HuH-7 (cell line): Measurements from ENCODE around the gene SRSF4.
A peak's percentile ranks its signal among the peaks of the same experiment; 100 is the strongest.
"Not testable (repeated sequence)": the region's sequence is repeated elsewhere in the genome, so short reads cannot be mapped to it uniquely, and the experiment has no call there.

Source experiments
- DNase-seq: peaks from one replicate; pipeline ENCODE4 v3.0.0; 2011; ENCODE audit warnings: low spot score

The SRSF4 gene

GRCh38 chr1:29124366-29125236 is 57.1 kb downstream of the SRSF4 start:
- peak; percentile 90 for DNase-seq

GRCh38 chr1:29123887-29124365 is 57.8 kb downstream of the SRSF4 start, which contains the start of gene TMEM200B:
TMEM200B (minus strand) TSS chr1:29123903; CDS start chr1:29121828, 2,075 bp downstream.
- DNase-seq, result peak; percentile 62

- DNase-seq, result peak; percentile 55
Measured at GRCh38 chr1:29123053-29123886, 58.4 kb downstream of the SRSF4 start.

GRCh38 chr1:29122682-29123052 is 59.0 kb downstream of the SRSF4 start:
- DNase-seq, result no peak

DNA sequence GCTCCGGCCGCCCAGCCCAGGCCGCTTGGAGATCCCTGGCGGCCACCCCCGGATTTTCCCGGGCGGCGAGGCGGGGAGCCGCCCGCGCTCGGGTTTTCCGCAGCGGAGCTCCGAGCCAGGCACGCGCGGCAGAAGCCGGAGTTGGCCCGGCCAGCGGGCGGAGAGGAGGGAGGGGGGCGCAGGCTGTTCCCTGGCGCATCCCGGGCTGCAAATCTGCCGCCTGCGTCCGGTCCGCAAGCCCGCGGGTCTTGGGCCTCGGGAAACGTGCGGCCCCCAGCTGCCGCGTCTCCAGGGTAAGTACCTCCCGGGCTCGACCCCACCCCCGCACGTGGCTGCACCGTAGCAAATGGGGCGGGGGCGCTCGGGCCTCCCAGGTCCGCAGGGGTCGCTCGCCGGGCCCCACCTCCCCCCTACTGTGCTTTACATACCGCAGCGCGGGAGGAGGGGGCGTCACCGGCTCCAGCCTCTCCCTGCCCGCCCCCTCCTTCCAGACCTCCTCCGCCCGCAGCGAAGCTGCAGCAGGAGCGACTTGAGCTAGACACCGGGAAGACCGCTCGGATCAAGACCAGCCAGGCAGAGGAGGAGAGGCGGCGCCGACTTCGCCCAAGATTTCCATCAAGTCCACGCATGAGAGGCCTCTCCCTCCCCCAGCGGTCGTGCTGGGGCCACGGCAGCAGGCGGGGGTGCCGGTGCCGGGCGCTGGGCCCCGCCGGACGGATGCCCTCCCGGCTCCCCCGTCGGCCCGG is 59.6 kb downstream of the SRSF4 start:
- no peak for DNase-seq

- DNase-seq, result no peak
Measured at GRCh38 chr1:29121516-29121935, 60.2 kb downstream of the SRSF4 start.

GRCh38 chr1:29120947-29121485 is 60.7 kb downstream of the SRSF4 start:
- DNase-seq, result peak; percentile 74

DNA sequence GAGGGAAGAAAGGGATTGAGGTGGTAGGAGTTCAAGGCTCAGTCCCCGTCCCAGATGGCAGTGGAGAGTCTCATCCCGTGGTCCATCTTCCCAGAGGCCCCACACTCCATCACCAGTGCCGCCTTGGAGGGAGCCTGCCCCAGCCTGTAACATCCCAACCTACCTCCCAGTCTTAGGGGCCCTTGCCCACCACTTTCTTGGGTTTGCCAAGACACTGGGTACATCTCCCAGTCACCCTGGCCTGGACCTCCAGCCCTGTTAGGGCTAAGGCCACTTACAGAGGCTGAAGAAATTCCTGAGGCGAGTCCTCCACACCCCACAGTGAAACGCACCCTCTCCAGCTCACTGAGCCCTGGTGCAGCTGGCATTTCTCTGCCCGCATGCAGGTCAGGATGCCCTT is 61.3 kb downstream of the SRSF4 start:
- no peak for DNase-seq

DNA sequence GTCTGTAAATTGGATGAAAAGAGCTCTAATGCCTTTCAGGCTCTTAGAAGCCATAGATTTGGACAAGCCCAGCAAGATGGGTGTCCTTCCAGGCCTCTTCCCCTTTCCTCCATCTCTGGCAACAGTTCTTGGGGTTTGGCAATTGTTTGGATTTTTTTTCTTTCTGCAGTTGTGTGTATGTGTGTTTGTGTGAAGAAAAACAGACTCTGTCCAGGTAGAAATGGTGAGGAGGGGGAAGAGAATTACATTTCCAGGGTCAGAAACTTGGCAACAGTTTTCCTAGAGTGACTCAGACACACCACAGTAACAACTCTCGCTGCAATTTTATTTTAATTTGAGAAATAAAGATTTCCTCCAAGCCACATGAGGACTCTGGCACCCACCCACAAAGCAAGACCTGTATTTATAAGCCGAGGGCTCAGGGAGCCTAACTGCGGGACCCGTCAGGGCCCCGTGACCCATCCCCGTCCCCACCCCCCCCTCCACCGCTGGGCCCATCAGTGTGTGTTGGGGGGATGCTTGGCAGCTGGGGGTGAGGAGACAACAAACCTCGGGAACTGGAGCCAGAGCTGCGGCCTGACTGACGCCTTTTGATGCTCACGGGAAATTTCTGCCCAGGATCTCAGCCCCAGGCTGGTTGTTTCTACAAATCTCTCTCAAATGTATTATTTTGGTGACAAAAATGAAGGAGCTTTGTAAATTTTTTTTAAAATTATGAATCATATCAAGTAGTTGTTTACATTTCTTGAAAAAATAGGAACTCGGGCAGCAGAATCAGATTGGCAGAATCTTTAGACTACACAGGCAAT is 62.4 kb downstream of the SRSF4 start:
- no peak for DNase-seq

- peak; percentile 72 for DNase-seq
Measured at GRCh38 chr1:29117381-29117780, 64.3 kb downstream of the SRSF4 start.

- no peak for DNase-seq
Measured at GRCh38 chr1:29114654-29115053, 67.0 kb downstream of the SRSF4 start.

DNA sequence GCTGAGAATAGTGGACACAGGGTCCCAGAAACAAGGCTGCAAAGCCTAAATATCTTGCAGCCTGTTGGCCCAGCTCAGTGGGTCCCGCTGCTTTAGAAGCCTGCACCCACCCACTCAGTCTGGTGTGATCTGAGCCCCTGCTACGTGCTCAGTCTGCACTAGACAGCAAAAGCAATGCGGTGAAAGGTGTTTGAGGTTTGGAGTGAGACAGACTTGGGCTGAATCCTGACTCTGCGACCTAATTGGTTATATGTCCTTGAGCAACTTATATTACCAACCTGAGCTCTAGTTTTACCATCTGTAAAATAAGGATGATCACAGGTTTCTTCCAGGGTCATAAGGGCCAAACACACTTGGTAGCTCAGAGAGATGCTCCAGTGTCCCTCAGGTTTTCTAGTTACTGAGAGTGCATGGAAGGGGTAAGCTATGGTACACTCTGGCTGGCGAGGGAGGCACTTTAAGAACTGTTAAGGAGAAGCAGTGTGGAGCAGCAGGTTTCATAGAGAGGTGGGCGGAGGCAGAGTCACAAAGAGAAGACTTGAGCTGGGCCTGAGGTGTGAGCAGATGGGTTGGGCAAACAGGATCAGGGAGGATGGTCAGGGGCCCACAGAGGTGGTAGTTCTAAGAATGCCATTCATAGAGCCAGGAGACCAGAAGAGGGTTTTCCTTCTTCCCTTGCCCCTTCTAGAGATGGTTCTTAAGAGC is 68.1 kb downstream of the SRSF4 start:
- no peak for DNase-seq

DNA sequence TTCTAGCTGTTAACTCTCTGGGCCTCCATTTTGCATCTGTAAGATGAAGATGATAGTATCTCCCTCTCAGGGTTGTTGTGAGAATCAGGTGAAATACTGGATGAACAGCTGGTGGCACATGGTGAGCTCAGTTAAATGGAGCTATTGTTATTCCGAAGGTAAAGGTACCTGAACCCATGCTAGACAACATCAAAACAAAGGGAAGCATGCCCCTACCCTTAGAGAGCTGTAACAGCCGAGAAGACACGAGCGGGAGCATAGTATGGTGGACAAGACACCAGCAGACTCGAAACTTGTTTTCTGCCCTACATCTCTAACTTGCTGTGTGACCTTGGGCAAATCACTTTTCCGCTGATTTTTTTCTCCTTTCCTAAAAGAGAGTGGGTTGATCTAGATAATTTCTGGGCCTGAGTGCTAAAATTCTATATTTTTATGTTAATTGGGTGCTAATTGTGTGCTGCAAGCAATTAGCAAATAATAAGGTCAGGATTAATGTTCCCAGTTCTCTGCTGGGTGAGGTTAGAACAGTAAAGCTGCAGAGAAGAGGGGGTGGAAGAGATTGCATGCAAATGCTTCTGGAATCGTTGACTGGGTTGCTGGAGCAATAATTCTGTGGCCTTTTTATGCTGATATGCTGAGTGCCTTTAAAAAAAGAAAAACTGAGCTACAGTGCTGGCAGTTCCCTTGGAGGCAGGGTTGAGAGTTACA is 68.8 kb downstream of the SRSF4 start:
- DNase-seq, result no peak

DNA sequence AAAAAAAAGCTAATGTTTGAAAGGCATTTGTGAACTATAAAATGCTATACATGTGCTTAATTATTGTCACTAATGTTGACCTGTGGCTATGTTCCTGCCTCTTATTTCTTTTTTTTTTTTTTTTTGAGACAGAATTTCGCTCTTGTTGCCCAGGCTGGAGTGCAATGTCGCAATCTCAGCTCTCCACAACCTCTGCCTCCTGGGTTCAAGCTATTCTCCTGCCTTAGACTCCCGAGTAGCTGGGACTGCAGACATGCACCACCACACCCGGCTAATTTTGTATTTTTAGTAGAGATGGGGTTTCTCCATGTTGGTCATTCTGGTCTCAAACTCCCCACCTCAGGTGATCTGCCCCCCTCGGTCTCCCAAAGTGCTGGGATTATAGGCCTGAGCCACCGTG is 73.7 kb downstream of the SRSF4 start:
- not testable (repeated sequence) for DNase-seq

DNA sequence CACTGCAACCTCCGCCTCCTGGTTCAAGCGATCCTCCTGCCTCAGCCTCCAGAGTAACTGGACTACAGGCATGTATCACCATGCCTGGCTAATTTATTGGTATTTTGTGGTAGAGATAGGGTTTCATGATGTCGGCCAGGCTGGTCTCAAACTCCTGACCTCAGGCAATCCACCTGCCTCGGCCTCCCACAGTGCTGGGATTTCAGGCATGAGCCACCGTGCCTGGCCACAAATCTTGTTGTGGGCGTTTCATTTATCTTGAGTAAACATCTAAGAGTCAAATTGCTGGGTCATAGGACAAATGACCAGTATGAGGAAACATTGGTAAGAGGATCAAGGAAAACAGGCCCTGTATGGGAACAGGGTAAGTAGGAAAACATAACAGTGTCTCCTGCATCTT is 75.9 kb downstream of the SRSF4 start:
- DNase-seq, result peak; percentile 56

- no peak for DNase-seq
Measured at GRCh38 chr1:29100487-29100886, 81.2 kb downstream of the SRSF4 start.

DNA sequence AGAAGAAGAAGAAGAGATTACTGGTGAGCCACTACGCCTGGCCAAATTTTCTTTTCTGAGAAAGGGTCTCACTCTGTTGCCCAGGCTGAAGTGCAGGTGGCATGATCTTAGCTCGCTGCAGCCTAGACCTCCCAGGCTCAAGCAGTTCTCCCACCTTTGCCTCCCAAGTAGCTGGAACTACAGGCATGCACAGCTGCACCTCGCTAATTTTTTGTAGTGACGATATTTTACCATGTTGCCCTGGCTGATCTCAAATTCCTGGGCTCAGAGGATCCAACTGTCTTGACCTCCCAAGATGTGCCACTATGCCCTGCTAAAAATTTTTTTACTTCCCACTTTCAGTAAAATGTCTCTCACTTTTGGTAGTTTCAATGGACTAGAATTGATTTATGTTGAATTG is 82.4 kb downstream of the SRSF4 start:
- DNase-seq, result no peak
